CD4-positive, alpha-beta T cell treated with Interferon alpha-2 for 1 hour (primary cell): ENCODE data around the gene KCTD13.
"Not testable (repeated sequence)": the region's sequence is repeated elsewhere in the genome, so short reads cannot be mapped to it uniquely, and the experiment has no call there.

Source experiments
- DNase-seq, 2 donors: peaks; one replicate each; pipeline ENCODE4 v3.0.0-alpha.2; 2020 to 2022

Gene KCTD13

DNA sequence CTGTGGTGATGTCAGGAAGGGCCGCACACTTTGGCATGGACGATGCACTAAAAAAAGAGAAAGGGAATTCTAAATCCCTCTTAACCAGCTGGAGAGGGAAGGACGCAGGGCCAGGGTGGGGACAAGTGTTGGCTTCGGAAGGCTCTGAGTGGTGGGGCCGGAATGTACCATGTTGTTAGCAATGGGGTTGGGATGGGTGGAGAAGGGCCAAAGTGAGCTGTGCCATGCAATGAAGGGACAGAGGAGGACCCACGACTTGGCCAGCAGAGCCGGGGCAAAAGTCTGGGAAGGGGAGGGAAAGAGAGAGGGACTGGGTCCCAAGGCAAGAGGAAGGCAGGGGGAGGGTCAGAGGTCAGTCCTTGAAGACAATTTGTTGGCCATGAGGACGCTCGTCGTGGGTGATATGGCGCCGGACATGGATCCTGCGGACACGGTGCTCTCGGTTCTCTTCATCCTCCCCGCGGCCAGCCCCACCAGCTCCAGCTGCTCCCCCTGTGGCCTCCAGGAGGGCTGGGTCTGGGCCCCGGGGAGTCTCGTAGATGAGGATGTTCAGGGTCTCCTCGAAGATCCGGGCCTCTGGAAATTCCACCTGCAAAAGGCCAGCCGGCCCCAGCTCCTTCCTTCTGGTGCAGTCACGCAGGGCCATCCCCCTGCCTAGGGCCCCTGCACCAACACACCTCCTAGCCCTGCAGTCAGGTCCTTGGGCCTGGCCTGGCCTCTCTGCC is 19.3 kb downstream of the KCTD13 start:
- no peak for DNase-seq

DNA sequence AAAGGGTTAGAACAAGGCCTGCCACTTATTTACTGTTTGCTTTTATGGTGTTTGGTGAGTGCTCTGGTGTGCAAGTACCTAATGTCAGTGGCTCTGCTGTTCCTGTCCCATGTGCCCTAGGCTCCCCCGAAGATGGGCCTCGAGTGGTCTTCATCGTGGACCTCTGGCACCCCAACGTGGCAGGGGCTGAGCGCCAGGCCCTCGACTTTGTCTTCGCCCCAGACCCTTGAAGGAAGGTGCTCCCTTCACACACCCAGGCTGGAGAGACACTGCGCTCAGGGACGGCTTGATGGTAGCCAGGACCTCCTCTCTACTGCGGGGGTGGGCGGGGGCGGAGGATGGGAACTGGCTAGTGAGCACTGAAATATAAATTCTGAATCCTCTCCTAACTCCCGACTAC is 20.4 kb downstream of the KCTD13 start:
- DNase-seq: no peak

DNA sequence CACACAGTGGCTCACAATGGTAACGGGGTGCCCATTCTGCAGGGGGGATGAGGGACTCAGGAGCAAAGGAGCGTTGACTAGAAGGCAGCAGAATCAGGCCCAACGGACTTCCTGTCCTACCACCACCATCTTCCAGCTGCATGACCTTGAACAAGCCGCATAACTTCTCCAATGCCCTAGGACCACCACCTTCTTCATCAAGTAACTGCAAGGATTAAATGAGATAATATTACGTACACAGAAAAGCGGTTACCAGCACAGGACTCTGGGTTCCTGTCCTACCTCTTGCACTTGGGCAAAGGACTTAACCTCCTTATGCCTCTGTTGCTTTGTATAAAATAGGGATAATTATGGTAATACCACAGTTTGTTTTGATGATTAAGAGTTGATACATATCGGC is 21.1 kb downstream of the KCTD13 start:
- DNase-seq: no peak

DNA sequence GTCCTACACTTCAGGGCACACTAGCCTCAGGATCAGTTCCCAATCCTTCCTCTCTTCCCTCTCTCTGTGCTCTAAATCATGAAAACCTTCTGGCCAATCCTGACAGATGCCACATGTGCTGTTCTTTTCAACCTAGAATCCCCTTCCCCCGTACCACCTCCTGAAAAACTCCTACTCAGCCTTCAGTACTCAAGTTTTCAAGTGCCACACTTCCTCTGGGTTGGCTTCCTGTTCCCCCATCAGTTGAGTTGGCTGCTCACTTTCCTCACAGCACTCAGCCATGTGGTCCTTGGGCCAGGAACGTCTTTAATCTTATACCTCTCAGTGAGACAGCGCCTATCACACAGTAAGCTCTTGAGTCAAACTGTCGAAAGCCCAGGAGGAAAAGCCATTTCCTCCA is 22.4 kb downstream of the KCTD13 start:
- DNase-seq: no peak

DNA sequence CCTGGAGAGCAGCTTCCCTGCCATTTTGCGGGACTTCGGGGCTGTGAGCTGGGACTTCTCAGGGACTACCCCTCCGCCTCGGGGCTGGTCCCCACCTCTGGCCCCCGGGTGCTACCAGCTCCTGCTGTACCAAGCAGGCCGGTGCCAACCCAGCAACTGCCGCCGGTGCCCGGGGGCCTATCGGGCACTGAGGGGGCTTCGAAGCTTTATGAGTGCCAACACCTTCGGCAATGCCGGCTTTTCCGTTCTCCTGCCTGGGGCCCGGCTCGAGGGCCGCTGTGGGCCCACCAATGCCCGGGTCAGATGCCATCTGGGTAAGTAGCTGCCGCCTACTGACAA is 24.4 kb downstream of the KCTD13 start:
- DNase-seq: no peak

DNA sequence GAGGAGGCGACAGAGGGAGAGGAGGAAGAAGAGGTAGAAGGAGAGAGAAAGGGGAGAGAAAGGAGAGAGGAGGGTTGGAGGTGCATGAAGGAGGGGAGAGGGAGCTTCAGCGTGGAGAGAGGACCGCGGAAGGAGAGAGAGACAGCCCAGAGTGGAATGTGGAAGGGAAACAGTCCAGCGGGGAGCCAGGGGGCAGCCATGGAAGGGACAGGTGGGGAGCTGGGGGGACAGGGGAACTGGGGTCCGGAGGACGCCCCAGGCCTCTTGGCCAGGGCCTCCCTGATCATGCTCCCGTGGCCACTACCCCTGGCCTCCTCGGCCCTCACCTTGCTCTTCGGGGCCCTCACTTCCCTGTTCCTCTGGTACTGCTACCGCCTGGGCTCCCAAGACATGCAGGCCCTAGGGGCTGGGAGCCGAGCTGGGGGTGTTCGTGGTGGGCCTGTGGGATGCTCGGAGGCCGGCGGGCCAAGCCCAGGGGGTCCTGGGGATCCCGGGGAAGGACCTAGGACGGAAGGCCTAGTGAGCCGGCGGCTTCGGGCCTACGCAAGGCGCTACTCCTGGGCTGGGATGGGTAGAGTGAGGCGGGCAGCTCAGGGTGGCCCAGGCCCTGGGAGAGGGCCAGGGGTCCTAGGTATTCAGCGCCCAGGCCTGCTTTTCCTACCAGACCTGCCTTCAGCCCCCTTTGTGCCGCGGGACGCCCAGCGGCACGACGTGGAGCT is 25.0 kb downstream of the KCTD13 start:
- no peak for DNase-seq

DNA sequence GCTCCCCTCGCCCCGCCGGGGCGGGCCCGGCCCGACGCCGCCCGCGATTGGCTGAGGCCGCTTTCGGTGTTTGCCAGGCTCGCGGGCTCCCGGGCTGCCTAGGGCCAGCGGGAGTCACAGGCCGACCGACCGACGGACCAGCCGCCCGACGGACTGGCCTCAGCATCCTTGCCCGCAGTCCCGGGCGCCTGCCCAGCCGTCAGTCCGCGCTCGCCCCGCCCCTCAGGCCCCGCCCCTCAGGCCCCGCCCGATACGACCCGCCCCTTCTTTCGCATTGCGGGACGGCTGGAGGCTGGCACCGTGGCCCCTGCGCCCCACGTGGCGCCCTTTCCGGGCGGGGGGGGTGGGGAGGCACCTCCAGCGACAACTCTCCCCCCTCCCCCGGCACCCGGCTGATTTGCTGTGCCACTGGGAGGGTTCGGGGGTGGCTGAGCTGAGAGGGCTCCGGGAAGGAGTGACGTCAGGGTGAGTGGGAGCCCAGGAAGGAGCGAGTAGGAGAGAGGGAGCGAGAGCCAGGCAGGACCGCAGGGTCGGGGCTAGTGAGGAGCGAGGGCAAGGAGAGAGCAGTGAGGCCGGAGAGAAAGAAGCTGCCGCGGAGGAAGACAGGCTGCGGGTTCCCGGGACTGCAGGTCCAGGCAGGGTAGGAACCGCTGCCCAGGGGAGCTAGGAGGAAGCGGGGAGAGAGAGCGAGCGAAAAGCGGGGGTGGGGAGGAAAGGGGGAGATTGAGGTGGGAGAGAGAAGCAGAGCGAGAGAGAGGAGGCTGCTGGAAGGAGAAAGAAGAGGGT is 25.7 kb downstream of the KCTD13 start, which contains the start of gene ASPHD1:
Gene ASPHD1 (plus strand): TSS at position 387 of the 786 bp plus-strand sequence. CDS start 484 bp downstream, outside the sequence.
- peak; percentile 49 to 81 for DNase-seq

DNA sequence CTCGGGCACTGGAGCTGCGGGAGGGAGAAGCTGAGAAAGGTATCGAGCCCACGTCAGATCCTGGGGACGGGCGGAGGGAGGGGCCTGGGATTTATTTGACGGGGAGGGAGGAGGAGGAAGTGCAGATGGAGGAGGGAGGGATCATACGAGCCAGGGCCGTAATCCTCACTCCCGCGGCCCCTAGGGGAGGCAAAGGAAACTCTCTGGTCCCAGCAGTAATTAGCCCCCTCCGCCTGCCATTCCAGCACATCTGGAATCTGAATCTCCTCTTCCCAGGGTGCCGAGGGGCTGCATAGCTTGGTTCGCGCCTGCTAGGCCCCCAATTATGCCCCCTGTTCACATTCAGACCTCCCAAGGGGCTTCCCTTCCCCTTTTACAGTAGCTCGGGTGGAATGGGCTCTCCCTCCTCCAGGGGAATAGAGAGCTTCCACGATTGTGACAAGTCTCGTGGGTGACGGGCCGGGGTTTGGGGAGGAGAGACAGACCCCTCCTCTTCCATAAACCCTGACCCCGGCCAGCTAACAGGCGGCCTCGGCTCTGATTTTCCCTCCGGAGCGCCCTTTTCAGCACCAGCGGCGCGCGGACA is 26.4 kb downstream of the KCTD13 start, which contains the start of gene SEZ6L2:
Gene SEZ6L2 (minus strand): TSS at position 35 of the 586 bp plus-strand sequence. CDS start 531 bp downstream, outside the sequence.
- peak; percentile 4 to 58 for DNase-seq

DNA sequence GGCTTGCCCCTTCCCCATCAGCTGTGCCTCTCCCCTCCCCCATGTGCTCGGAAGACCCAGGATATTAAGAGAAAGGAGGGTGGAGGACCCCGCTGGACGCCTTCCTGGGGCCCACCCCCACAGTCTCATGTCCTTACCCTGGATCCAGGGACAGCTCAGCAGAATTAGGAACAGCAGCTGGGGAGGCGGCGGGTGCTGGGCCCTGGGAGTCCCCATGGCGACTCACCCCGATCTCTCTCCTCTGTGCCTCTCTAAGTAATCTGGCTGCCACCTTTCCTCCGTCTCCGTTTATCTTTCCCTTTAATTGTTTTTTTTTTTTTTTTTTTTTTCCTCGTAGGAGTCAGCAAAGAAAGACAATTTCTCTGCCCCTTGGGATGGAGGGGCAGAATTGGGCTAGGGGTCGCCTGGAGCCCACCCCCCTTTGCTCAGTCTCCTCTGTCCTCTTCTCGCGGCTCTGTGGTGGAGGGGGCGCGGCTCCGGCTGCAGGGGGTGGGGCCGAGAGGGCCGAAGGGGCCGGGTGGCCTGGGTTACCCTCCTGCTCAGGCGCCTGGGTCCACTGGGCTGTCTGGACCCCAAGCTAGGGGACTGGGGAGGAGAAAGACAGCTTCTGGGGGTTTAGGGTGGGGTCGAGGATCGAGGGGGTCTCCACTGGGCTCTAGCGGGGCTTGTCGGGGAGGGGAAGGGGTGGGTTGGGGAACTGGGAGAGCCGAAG is 27.1 kb downstream of the KCTD13 start:
- no peak for DNase-seq

DNA sequence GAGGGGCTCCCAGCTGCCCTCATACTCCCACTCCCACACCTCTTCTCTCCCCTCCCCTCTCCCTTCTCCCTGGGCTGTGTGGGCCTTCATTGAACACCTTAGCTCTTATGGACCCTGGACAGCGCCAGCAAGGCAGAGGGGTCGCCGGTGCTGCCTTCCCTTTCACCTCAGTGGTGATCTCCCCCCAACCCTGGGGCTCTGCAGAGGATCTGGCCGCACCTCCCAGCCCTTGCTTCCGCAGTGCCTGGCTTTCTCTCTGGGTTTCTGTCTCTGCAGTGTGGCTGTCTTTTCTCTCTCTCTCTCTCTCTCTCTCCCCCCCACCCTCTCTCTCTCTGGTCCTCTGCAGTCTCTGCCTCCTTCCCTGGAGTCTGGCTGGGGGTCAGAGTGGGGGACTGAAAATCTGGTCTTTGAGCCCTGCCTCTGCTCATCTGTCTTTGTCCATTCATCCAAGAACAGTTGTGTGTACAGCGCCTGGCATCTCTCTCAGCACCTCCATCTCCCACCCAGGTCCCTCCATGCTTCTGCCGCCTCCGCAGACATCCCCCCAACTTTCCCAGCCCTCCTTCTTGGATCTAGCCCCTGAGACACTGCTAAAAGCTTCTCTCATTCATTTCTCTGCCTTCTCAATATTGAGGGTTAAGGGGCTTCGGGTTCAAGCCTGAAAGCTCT is 27.8 kb downstream of the KCTD13 start:
- DNase-seq: no peak

DNA sequence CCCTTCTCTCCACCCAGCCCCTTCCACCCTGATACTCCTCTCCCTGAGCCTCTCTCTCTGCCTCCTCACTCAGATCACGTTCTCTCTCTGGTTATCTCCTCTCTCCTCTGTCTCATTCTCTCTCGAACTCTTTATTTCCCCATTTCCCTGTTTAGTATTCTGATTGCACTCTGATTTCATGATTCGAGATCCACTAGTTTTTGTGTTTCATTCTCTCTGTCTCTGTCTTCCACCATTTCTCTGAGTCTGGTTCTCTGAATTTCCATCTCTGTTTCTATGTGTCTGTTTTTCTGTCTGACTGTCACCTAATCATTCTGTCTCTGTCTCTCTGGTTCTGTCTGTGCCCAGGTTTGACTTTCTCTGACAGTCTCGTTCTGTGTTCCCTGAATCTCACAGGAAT is 28.7 kb downstream of the KCTD13 start:
- no peak for DNase-seq

DNA sequence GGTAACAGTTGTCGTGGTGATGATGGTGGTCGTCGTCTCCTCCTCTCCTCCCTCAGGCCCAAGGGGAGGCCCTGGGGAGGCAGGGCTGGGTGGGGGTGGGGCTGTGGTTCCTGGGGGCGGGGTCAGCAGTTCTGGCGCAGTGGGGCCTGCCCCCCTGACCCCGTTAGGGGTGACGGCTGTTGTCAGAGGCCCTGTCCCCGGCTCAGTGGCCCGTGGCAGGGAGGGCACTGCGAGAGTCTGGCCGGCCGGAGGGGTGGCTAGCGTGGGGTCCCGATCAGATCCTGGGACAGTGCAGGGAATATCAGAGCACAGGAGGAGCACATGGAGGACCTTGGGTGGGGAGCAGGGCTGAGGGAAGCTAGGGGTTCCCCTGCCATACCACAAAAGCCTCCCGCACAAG is 29.2 kb downstream of the KCTD13 start:
- no peak for DNase-seq

DNA sequence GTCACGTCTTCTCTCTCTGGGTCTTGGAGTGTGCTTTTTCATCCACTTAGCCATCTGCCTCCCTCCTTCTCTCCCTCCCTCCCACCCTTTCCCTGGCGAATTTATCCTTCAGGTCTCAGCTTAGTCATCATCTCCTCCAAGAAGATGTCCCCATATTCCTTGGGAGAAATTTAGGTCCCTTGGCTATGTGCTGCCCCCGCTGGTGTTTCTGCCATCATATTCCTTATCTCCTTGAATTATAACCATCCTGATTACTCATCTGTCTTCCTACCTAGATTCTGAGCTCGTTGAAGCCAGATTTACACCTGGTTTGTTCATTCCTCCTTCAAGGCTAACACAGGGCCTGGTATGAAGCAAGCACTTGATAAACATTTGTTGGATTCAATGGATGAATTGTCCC is 31.7 kb downstream of the KCTD13 start:
- no peak for DNase-seq

DNA sequence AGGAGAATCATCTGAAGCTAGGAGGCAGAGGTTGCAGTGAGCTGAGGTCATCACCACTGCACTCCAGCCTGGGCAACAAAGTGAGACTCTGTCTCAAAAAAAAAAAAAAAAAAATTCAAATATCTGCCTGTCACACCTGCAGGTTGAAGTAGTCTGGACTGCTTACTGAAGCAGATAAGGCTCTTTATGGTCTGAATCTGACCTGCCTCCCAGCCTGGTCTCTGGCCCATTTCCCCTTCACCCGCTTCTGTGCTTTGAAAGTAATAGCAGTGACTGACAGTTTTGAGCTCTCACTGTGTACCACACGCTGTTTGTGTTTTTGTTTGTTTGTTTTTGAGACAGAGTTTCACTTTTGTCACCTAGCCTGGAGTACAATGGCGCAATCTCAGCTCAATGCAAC is 32.5 kb downstream of the KCTD13 start:
- no peak for DNase-seq

DNA sequence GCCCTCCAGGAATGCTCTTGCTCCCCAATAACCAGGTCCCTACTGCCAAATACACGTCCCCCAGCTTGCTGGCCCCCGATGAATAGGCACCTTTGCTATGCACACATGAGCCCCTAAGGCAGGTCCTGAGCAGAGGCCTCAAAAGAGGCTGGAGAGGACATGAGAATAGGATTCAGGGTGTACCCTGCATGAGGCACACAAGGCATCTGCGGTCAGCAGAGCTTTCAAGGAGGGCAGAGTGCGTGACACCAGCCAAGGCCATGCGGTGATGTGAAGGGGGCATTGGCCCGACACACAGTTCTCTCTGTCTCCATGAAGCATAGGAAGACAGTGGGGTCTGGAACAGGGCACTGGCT is 33.6 kb downstream of the KCTD13 start:
- DNase-seq: no peak

DNA sequence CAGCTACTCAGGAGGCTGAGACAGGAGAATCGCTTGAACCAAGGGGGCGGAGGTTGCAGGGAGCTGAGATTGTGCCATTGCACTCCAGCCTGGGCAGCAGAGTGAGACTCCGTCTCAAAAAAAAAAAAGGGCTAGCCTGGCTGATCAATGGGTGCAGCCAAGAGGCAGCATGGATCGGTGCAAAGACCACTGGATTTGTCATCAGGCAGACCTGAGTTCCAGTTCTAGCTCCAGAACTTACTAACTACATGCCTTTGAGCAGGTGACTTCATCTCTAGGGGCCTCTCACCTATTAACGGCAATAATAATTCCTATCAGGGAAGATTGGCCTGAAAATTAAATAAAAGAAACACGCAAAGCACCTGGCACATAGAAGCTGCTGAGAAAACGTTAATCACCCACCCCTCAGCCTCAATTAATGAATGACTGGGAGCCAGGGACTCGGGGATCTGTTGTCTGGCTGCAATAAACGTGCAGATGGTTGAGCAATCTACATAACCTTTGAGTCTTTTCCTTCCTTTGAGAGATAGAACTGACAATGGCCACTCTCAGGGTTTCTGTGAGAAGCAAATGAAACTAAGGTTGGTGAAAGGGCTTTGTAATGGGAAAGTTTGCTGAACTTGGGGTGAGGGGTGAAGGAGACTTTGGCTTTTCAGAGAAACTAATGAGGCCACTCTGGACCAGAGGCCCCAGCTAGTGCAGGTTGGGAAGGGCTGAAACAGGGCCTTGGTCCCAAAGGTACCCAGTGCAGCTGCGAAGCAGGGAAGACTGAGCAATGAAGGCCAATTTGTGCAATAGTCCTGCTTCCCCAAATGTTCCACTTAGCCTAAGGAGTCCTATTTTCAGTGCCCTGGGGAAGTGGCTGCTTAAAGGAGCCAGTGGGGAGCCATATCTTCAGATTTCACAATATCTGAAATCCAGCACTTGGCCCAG is 34.2 kb downstream of the KCTD13 start:
- no peak for DNase-seq

DNA sequence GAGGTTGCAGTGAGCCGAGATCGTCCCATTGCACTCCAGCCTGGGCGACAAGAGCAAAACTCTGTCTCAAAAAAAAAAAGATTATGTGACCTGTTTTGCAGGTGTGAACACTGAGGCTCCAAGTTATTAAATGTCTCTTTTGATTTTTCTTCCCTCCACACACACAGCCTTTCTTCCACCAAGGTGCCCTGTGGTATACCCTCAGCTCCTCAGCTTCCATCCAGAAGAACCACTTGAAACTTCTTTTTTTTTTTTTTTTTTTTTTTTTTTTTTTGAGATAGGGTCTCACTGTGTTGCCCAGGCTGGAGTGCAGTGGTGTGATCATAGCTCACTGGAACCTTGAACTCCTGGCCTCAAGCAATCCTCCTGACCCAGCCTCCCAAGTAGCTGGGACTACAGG is 36.7 kb downstream of the KCTD13 start:
- DNase-seq: not testable (repeated sequence)

DNA sequence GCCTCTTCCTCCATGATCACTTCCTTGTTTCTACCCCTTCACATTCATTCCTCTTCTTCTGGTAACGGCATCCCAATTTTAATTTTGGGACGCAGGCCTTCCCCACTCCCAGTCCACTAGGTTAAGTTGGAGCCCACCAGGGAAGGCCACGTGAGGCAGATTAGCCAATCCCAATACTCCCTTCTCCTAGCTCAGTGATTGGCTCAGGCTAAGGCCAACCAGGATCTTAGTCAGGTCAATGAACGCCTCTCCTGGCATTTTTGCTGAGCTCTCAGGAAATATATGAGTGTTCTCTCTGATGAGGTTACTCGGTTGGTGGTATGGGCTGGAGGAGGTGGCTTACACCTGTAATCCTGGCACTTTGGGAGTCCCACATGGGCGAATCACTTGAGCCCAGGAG is 42.0 kb downstream of the KCTD13 start:
- no peak for DNase-seq

DNA sequence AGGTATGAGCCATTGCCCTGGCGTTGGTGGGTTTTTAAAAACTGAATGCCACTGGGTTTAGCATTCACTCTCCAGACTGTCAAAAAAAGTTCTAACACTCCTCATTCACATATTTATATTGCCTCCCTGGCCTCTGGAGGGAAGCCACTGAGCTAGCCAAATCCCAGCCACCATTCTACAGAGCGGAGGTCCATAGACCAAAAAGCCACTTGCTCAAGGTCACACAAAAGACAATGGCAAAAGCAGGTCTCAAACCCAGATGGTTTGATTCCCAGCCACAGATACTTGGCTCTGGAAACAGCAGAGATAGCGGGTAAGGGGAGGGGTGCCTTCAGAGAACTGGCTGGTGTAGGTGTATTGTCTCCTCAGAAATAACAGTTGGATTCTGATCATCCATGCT is 45.0 kb downstream of the KCTD13 start:
- no peak for DNase-seq

DNA sequence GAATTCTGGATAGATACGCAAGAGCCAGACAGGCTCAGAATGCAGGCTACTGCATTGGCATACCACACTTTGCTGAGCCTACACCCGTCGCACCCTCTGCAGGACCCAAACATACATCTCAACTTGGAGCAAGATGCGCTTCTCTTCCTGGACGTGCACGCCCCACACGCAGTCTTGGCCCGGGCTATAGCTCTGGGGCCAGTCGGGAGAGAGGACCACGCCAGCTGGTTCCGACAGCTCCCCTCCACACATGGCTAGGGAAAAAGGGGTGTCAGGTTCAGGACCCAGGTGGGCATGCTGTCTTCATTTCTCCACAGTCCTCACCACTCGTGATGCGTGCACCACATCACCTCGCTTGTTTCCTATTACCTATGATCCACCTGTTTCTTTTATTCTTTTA is 47.9 kb downstream of the KCTD13 start:
- DNase-seq: no peak
